ENCODE measurements around the gene NLRP7. TPM values are rescaled to one million over a fixed set of nuclear protein-coding genes. Genes with fewer than 3 reads are reported as not detected.

The NLRP7 gene
- 1.1 TPM in 2 replicates for total RNA-seq (2021)
- long read RNA-seq, partial matches to known transcripts: 2 of 6 reads
- long read RNA-seq, other reads (novel, unspliced or antisense): 0 of 6 reads

DNA sequence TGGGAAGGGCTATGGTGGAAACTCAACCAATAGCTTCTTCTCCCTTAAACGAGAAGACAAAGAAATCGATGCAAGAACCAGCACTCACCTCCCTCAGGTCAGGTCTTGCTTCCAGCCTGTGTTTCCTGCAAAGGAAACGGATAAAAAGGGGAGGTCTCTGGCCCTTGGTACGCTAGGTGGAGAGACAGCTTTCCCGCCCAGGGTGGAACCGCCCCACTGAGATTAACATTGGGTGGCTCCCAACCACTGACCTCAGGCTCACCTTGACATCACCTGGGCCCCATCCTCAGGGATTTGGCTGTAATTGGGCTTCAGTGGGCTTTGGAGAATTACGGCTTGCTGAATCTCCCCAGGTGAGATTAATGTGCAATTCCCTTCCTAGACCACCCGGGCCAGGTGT, at the start of gene NLRP7:
Gene NLRP7 (minus strand): TSS at position 150 of the 400 bp plus-strand sequence.
- H4K5ac ChIP-seq (ENCODE audit: insufficient read length, low read depth, low read length): no peak within 1 kb of the TSS
- no CpG with 5 or more reads among the region's 8 CpGs for WGBS (ENCODE audit: extremely low coverage, insufficient read length, low lambda C conversion rate)
- no peaks in the 10 kb centered on the region for H3K79me2 ChIP-seq (ENCODE audit: insufficient read depth, low read length)
- no peaks in the 10 kb centered on the region for H4K20me1 ChIP-seq (ENCODE audit: control insufficient read depth, insufficient read depth, insufficient read length)
- no peak within 1 kb of the TSS for H3K23ac ChIP-seq (ENCODE audit: insufficient read length, low read depth, low read length)
- peak; percentile 51 for DNase-seq
- no peaks in the 10 kb centered on the region for H3K27me3 ChIP-seq (ENCODE audit: insufficient read depth, low read length)
- H4K8ac ChIP-seq (replicated peaks; ENCODE audit: insufficient read length, low read depth, low read length): no peak within 1 kb of the TSS
- H3K4me3 Mint-ChIP-seq: no peak within 1 kb of the TSS
- peak within 1 kb of the TSS; percentile 33 for H3K9ac ChIP-seq (ENCODE audit: extremely low read depth, insufficient read length, low read length)
- no peak within 1 kb of the TSS for H3K4me2 ChIP-seq (ENCODE audit: insufficient read depth, insufficient read length, low read length)
- H3K79me1 ChIP-seq (ENCODE audit: insufficient read depth, low read depth, low read length, poor library complexity, severe bottlenecking): no peaks in the 10 kb centered on the region
- no peak within 1 kb of the TSS for H4K91ac ChIP-seq (ENCODE audit: insufficient read length, low read depth, low read length)
- H3K56ac ChIP-seq (ENCODE audit: insufficient read length, low read depth, low read length): no peak within 1 kb of the TSS
- no peaks in the 10 kb centered on the region for H3K9me3 ChIP-seq (ENCODE audit: control insufficient read depth, low read depth, low read length)
- no peak within 1 kb of the TSS for H3T11ph ChIP-seq (ENCODE audit: low read length)
- no peak within 1 kb of the TSS for H2BK20ac ChIP-seq (ENCODE audit: low read depth, low read length, poor library complexity, severe bottlenecking)
- no peak within 1 kb of the TSS for H2BK5ac ChIP-seq (ENCODE audit: insufficient read length, low read length)
- no peak within 1 kb of the TSS for H3K27ac ChIP-seq (ENCODE audit: insufficient read length, low read depth, low read length)
- H2BK120ac ChIP-seq (ENCODE audit: low read depth, low read length, poor library complexity, severe bottlenecking): no peak within 1 kb of the TSS
- H3K9me3 Mint-ChIP-seq: peaks cover 0 to 84% of the 10 kb centered on the region in 2 experiments; a peak in 2 of 5 replicates
- 0 out of 2 replicates have a peak within 1 kb of the TSS, but pooled peaks have one; percentile 75 for H3K14ac ChIP-seq (ENCODE audit: insufficient read depth, low read length)
- no peaks in the 10 kb centered on the region for H3K36me3 Mint-ChIP-seq (ENCODE audit: insufficient read depth in 1 of 3, low read depth in 3 of 3)
- H3K18ac ChIP-seq (ENCODE audit: insufficient read length, low read depth, low read length): peak within 1 kb of the TSS; percentile 63
- peaks cover 0 to 22% of the 10 kb centered on the region in 2 experiments; a peak in 2 of 4 replicates for H3K4me1 Mint-ChIP-seq
- no peak within 1 kb of the TSS for H3K4ac ChIP-seq (ENCODE audit: low read depth, low read length)
- TF ChIP-seq, protein P1, sequence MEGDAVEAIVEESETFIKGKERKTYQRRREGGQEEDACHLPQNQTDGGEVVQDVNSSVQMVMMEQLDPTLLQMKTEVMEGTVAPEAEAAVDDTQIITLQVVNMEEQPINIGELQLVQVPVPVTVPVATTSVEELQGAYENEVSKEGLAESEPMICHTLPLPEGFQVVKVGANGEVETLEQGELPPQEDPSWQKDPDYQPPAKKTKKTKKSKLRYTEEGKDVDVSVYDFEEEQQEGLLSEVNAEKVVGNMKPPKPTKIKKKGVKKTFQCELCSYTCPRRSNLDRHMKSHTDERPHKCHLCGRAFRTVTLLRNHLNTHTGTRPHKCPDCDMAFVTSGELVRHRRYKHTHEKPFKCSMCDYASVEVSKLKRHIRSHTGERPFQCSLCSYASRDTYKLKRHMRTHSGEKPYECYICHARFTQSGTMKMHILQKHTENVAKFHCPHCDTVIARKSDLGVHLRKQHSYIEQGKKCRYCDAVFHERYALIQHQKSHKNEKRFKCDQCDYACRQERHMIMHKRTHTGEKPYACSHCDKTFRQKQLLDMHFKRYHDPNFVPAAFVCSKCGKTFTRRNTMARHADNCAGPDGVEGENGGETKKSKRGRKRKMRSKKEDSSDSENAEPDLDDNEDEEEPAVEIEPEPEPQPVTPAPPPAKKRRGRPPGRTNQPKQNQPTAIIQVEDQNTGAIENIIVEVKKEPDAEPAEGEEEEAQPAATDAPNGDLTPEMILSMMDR (conservative IDR thresholded peaks at IDR 0.05): no peak
- H3K4me1 ChIP-seq (ENCODE audit: insufficient read depth, low read length): no peaks in the 10 kb centered on the region; the same call in 1 of the 2 replicates
- no peak within 1 kb of the TSS for H2AK5ac ChIP-seq (ENCODE audit: insufficient read length, low read length)
- H2AFZ ChIP-seq (ENCODE audit: low read length): no peak within 1 kb of the TSS
- H3K27ac Mint-ChIP-seq: no peak within 1 kb of the TSS
- H2BK15ac ChIP-seq (ENCODE audit: low read depth, low read length): no peak within 1 kb of the TSS
- no peaks in the 10 kb centered on the region for H3K23me2 ChIP-seq (ENCODE audit: insufficient read length, low read depth, low read length, poor library complexity, severe bottlenecking)
- H2BK12ac ChIP-seq (ENCODE audit: insufficient read length, low read depth, low read length): no peak within 1 kb of the TSS
- no peaks in the 10 kb centered on the region for H3K27me3 Mint-ChIP-seq (ENCODE audit: low read depth)
